ENCODE data around the gene ADCK2.

ADCK2 gene

GRCh38 chr7:140680886-140681285 is 8.1 kb downstream of the ADCK2 start:
- H3K4me2 ChIP-seq (ENCODE audit: low read length) = no peak overlapping the region
- H3K4me1 ChIP-seq (ENCODE audit: low read length) = peaks cover 11% of the 10 kb centered on the region

GRCh38 chr7:140681766-140682165 is 9.0 kb downstream of the ADCK2 start:
- Histone ChIP-seq H3K4me1 (ENCODE audit: low read length) (peaks cover 2% of the 10 kb centered on the region), H3K9me3 (ENCODE audit: insufficient read depth, low read length) (no peaks in the 10 kb centered on the region), H2AFZ (ENCODE audit: low read depth, low read length) (no peak overlapping the region), H3K9ac (ENCODE audit: low read length) (no peak overlapping the region), H3K27me3 (ENCODE audit: low read depth, low read length) (no peaks in the 10 kb centered on the region), H3K27ac (ENCODE audit: low read length) (no peak overlapping the region), H3K79me2 (ENCODE audit: low read length) (no peaks in the 10 kb centered on the region), H3K4me3 (ENCODE audit: low read length) (no peak overlapping the region), H3K4me2 (ENCODE audit: low read length) (no peak overlapping the region), H3K36me3 (replicated peaks; ENCODE audit: low read depth, low read length) (peaks cover 11% of the 10 kb centered on the region), H4K20me1 (ENCODE audit: insufficient read depth, low read length) (no peaks in the 10 kb centered on the region)
- no peak for TF ChIP-seq EZH2phosphoT487 (IDR thresholded peaks at IDR 0.05; ENCODE audit: low read depth)
- TF ChIP-seq CTCF (IDR thresholded peaks at IDR 0.05; ENCODE audit: low read depth, low read length) = no peak

More at GRCh38 chr7:140680886-140681285, 8.1 kb downstream of the ADCK2 start:
- no peaks in the 10 kb centered on the region for H4K20me1 ChIP-seq (ENCODE audit: insufficient read depth, low read length)
- no peak overlapping the region for H2AFZ ChIP-seq (ENCODE audit: low read depth, low read length)
- H3K4me3 ChIP-seq (ENCODE audit: low read length) = no peak overlapping the region
- H3K79me2 ChIP-seq (ENCODE audit: low read length) = no peaks in the 10 kb centered on the region
- no peak overlapping the region for H3K9ac ChIP-seq (ENCODE audit: low read length)
- H3K27ac ChIP-seq (ENCODE audit: low read length) = no peak overlapping the region
- no peaks in the 10 kb centered on the region for H3K9me3 ChIP-seq (ENCODE audit: insufficient read depth, low read length)
- H3K27me3 ChIP-seq (ENCODE audit: low read depth, low read length) = no peaks in the 10 kb centered on the region
- no peak for TF ChIP-seq EZH2phosphoT487 (IDR thresholded peaks at IDR 0.05; ENCODE audit: low read depth)
- no peak for TF ChIP-seq CTCF (IDR thresholded peaks at IDR 0.05; ENCODE audit: low read depth, low read length)
- H3K36me3 ChIP-seq (replicated peaks; ENCODE audit: low read depth, low read length) = peaks cover 11% of the 10 kb centered on the region

GRCh38 chr7:140683657-140684056 is 10.9 kb downstream of the ADCK2 start:
- H3K9ac ChIP-seq (ENCODE audit: low read length) = no peak overlapping the region
- no peaks in the 10 kb centered on the region for H3K79me2 ChIP-seq (ENCODE audit: low read length)
- H3K9me3 ChIP-seq (ENCODE audit: insufficient read depth, low read length) = no peaks in the 10 kb centered on the region
- H3K4me3 ChIP-seq (ENCODE audit: low read length) = no peak overlapping the region
- no peak overlapping the region for H3K4me2 ChIP-seq (ENCODE audit: low read length)
- no peaks in the 10 kb centered on the region for H4K20me1 ChIP-seq (ENCODE audit: insufficient read depth, low read length)
- no peak overlapping the region for H2AFZ ChIP-seq (ENCODE audit: low read depth, low read length)
- H3K27me3 ChIP-seq (ENCODE audit: low read depth, low read length) = no peaks in the 10 kb centered on the region
- no peaks in the 10 kb centered on the region for H3K4me1 ChIP-seq (ENCODE audit: low read length)
- TF ChIP-seq CTCF (IDR thresholded peaks at IDR 0.05; ENCODE audit: low read depth, low read length) = no peak
- TF ChIP-seq EZH2phosphoT487 (IDR thresholded peaks at IDR 0.05; ENCODE audit: low read depth) = no peak
- H3K27ac ChIP-seq (ENCODE audit: low read length) = no peak overlapping the region
- H3K36me3 ChIP-seq (replicated peaks; ENCODE audit: low read depth, low read length) = peaks cover 14% of the 10 kb centered on the region

GRCh38 chr7:140684066-140684950 is 11.6 kb downstream of the ADCK2 start:
- no peaks in the 10 kb centered on the region for H3K4me1 ChIP-seq (ENCODE audit: low read length)
- no peaks in the 10 kb centered on the region for H3K79me2 ChIP-seq (ENCODE audit: low read length)
- H3K36me3 ChIP-seq (replicated peaks; ENCODE audit: low read depth, low read length) = peaks cover 9% of the 10 kb centered on the region
- H4K20me1 ChIP-seq (ENCODE audit: insufficient read depth, low read length) = no peaks in the 10 kb centered on the region
- no peak for TF ChIP-seq EZH2phosphoT487 (IDR thresholded peaks at IDR 0.05; ENCODE audit: low read depth)
- no peak for TF ChIP-seq CTCF (IDR thresholded peaks at IDR 0.05; ENCODE audit: low read depth, low read length)
- no peak overlapping the region for H3K4me3 ChIP-seq (ENCODE audit: low read length)
- H3K9ac ChIP-seq (ENCODE audit: low read length) = no peak overlapping the region
- no peak overlapping the region for H2AFZ ChIP-seq (ENCODE audit: low read depth, low read length)
- no peak overlapping the region for H3K4me2 ChIP-seq (ENCODE audit: low read length)
- no peak overlapping the region for H3K27ac ChIP-seq (ENCODE audit: low read length)
- no peaks in the 10 kb centered on the region for H3K27me3 ChIP-seq (ENCODE audit: low read depth, low read length)
- H3K9me3 ChIP-seq (ENCODE audit: insufficient read depth, low read length) = no peaks in the 10 kb centered on the region

Measured in OCI-LY3 (cell line).